Activated T-cell treated with anti-CD3 and anti-CD28 coated beads, Interleukin-2, amount 50 U/mL, for 4 hours (primary cell): Measurements from ENCODE around the gene DLG2. TPM values are rescaled to one million over a fixed set of nuclear protein-coding genes. Genes with fewer than 3 reads are reported as not detected.

Experiments used
- ATAC-seq, 2 donors: fragments of 200-7000 bp; cut with Tn5 transposase; one replicate each; pipeline ENCODE4 v1.10.0; 2021
- DNase-seq: peaks from one replicate; pipeline ENCODE4 v3.0.0-alpha.2; 2020
- H3K27me3 Mint-ChIP-seq: one replicate; pipeline ENCODE4 v1.8.0; 2021; ENCODE audit warnings: low read depth, mixed read lengths
- H3K36me3 Mint-ChIP-seq: one replicate; pipeline ENCODE4 v1.8.0; 2022; ENCODE audit warnings: mixed read lengths; ENCODE audit not compliant: insufficient read depth
- H3K4me1 Mint-ChIP-seq: one replicate; pipeline ENCODE4 v1.8.0; 2021; ENCODE audit warnings: low read depth, mixed read lengths
- H3K4me3 Mint-ChIP-seq: one replicate; pipeline ENCODE4 v1.8.0; 2021; ENCODE audit warnings: mild to moderate bottlenecking, moderate library complexity, mixed read lengths
- H3K9me3 Mint-ChIP-seq: one replicate; pipeline ENCODE4 v1.8.0; 2021; ENCODE audit warnings: mixed read lengths
- total RNA-seq, 3 donors: library from RNA; stranded (reverse); gene quantifications; one replicate each; pipeline ENCODE4 v1.2.1, GENCODE V29; 2021

The DLG2 gene
- total RNA-seq, 3 donors from 2014 or later = 0.54 to 1.3 (median 0.58) TPM

DNA sequence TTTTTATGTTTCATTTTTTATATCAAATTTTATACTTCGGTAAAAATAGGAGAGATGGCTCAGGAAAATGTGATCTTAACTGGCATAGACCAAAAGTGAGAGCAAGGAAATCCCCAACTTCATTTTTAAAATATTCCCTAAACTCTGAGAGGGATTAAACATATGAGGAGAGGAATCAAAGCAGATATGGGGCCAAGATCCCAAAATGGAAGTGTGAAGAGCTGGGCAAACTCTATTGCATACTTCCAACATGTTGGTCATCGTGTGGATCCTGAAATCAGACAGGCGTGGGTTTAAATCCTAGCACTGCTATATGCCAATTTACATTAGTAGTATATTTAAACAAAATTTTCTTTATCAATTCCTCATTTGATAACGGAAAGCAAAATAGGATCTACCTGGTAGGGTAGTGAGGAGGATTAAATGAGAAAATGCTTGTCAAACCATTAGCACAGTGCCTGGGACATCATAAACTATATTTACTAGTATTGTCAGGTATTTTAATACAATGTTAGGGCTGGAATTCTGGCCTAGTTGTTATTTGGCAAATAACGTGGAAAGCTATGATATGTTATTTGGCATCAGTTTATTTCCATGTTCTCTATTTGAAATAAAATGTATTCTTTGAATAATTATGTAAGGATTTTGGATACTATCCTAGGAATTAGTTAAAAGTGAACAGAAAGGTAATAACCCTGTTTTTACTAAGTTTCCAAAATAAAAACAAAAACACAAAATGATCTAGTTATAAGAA lies 1948.1 kb downstream of the DLG2 start:
- no peak for DNase-seq
- no peak for ATAC-seq
- no peaks in the 10 kb centered on the region for H3K27me3 Mint-ChIP-seq
- no peaks in the 10 kb centered on the region for H3K4me1 Mint-ChIP-seq
- no peaks in the 10 kb centered on the region for H3K36me3 Mint-ChIP-seq
- no peak overlapping the region for H3K4me3 Mint-ChIP-seq
- H3K9me3 Mint-ChIP-seq = no peaks in the 10 kb centered on the region

DNA sequence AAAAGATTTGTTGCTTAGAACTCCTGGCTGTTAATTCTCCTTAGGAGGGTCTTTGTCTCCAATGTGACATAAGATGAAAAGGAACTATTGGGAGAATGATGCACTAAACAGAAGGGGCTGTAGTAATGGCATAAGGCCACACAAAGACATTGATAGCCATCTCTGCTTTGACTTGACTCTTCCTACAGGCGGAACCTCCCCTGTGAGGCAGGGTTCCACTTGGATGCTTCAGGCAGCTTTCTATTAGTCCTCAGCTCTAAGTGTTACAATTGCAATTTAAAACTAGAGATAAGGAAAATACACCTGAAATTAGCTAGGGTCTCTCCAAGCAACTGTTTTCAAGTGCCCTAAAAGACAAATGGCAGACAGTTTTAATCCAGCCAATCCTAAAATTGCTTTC lies 1949.4 kb downstream of the DLG2 start:
- Mint-ChIP-seq H3K4me3 (no peak overlapping the region), H3K27me3 (peaks cover 2% of the 10 kb centered on the region), H3K36me3 (no peaks in the 10 kb centered on the region), H3K4me1 (no peaks in the 10 kb centered on the region), H3K9me3 (no peaks in the 10 kb centered on the region)
- ATAC-seq (no peak), DNase-seq (no peak)

DNA sequence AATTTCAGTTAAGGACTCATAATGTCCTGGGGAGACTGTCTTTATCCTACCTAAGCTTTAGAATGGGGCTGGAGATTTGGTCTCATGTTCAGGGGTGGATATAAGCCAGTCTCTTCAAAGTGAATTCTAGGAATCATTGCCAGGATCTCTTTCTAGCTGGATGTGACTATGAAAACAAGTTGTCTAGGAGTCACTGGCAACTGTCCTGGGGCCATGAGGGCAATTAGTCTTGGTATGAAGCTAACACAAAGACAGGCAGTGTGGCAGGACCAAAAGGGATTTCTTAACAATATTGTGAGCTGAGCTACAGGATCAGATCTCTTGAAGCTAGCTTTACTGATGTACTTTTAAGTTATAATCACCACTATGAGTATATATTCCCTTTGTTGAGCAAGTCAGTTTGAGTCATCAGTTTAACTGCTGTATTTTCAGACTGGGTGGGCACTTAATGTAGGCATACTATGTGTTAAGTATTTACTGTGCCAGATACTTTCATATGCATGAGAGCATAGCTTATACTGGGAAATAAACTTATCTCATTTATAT lies 1951.0 kb downstream of the DLG2 start:
- no peaks in the 10 kb centered on the region for H3K9me3 Mint-ChIP-seq
- DNase-seq (no peak), ATAC-seq (no peak)
- no peaks in the 10 kb centered on the region for H3K36me3 Mint-ChIP-seq
- peaks cover 4% of the 10 kb centered on the region for H3K27me3 Mint-ChIP-seq
- no peaks in the 10 kb centered on the region for H3K4me1 Mint-ChIP-seq
- H3K4me3 Mint-ChIP-seq = no peak overlapping the region

DNA sequence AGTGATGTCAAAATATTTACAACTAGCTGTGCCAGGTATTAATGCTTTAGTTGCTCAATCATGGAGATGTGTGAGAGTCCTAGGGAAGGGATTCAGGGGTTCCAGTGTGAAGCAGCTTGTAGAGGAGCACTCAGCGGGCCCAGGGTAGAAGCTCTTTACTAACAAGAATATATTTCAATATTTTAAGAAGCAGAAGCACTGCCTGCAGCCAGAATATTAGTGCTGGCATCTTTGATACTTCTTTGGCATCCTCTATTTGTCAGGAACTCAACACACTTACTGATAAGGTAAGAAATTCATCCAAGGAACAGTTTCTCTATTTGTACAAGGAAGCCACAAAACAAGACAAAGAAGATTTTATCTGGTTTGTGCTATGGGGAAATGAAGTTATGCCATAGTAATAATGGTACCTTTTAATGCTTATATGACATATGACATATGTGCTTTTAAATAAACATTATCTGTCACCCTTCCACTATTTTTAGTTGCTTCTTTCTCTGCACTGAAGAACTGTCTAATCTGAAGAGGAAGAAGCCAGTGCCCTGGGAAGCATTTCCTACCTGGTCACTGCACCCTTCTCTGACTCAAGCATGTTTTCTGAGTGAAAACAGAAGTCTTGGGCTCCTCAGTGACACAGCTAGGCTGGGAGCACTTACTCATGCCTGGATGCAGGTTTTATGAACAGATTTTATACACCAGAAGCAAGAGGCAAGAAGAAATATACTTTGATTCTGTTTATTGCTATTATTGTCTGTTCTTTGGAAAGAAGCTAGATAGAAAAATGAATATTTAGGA lies 1952.8 kb downstream of the DLG2 start:
- ATAC-seq (no peak), DNase-seq (no peak)
- Mint-ChIP-seq H3K27me3 (peaks cover 4% of the 10 kb centered on the region), H3K36me3 (no peaks in the 10 kb centered on the region), H3K4me1 (no peaks in the 10 kb centered on the region), H3K4me3 (no peak overlapping the region), H3K9me3 (no peaks in the 10 kb centered on the region)

DNA sequence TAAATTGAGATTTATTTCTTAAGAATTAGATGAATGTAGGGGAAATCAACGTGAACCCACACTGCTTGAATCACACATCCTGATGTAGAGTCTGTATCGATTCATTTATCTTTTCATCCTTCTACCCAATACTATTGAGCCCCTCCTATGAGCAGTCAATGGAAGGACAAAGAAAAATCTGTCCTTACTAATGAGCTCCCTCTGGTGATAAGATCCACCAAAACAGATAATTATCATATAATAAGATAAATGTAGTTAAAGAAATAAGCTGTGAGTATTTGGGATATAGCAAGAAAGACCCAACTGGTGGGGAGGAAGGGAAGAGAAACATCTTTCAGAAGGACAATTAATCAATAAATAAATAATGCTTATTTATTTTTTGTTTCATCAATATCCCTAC lies 1955.9 kb downstream of the DLG2 start:
- Mint-ChIP-seq H3K9me3 (no peaks in the 10 kb centered on the region), H3K27me3 (peaks cover 4% of the 10 kb centered on the region), H3K4me1 (no peaks in the 10 kb centered on the region), H3K36me3 (no peaks in the 10 kb centered on the region), H3K4me3 (no peak overlapping the region)
- no peak for DNase-seq
- no peak for ATAC-seq

DNA sequence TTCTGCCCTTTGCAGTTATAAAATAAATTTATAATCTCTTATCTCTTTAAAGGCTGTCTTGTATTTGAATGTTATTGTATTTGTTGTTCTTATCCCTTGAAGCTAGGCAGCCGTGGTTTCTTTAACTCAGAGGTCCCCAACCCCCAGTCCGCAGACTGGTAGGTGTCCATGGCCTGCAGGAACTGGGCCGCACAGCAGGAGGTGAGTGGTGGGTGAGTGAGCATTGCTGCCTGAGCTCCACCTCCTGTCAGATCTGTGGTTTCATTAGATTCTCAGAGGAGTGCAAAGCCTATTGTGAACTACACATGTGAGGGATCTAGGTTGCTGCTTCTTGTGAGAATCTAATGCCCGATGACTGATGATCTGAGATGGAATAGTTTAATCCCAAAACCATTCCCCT lies 1961.0 kb downstream of the DLG2 start:
- no peak for DNase-seq
- peaks cover 4% of the 10 kb centered on the region for H3K27me3 Mint-ChIP-seq
- H3K4me3 Mint-ChIP-seq = no peak overlapping the region
- no peaks in the 10 kb centered on the region for H3K36me3 Mint-ChIP-seq
- H3K4me1 Mint-ChIP-seq = no peaks in the 10 kb centered on the region
- ATAC-seq = no peak
- H3K9me3 Mint-ChIP-seq = no peaks in the 10 kb centered on the region

DNA sequence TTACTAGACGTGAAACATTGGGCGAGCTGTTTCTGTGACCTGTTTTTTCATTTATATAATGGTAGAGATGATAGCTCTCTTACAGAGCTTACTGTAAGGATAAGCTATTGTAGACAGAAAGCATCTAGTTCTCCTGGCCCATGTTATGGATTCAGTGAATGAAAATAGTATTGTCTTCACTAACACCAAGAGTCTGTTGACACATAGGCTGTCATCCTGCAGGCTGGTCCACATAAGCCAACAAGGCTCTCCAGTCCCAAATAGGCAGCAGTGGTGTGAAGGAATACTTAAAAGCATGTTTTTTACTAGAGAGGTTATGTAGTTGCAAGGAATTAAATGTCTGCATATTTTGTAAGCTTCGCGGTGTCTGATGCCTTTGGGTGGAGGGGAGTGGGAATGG lies 1963.2 kb downstream of the DLG2 start:
- peaks cover 6% of the 10 kb centered on the region for H3K27me3 Mint-ChIP-seq
- H3K4me1 Mint-ChIP-seq = no peaks in the 10 kb centered on the region
- no peak for DNase-seq
- H3K36me3 Mint-ChIP-seq = no peaks in the 10 kb centered on the region
- no peak for ATAC-seq
- no peaks in the 10 kb centered on the region for H3K9me3 Mint-ChIP-seq
- H3K4me3 Mint-ChIP-seq = no peak overlapping the region

DNA sequence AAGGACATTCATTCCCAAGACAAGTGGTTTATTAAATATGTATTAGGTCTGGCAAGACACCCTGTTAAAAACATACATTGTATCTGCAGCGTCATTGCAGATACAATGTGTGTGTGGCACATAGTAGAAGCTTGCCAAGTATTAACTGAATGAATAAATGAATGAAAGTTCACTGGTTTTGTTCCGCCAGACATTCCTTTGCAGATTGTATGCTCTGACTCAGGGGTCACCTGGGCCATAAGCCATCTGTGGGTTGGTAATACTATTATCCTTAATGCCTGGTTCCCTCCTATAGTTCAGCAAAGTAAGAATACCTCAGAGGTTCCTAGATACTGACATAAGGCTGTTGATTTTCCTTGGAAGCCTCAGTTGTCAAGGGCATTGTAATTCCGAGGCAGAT lies 1963.7 kb downstream of the DLG2 start:
- DNase-seq (no peak), ATAC-seq (no peak)
- H3K27me3 Mint-ChIP-seq = peaks cover 6% of the 10 kb centered on the region
- H3K4me3 Mint-ChIP-seq = no peak overlapping the region
- no peaks in the 10 kb centered on the region for H3K9me3 Mint-ChIP-seq
- no peaks in the 10 kb centered on the region for H3K36me3 Mint-ChIP-seq
- H3K4me1 Mint-ChIP-seq = no peaks in the 10 kb centered on the region

DNA sequence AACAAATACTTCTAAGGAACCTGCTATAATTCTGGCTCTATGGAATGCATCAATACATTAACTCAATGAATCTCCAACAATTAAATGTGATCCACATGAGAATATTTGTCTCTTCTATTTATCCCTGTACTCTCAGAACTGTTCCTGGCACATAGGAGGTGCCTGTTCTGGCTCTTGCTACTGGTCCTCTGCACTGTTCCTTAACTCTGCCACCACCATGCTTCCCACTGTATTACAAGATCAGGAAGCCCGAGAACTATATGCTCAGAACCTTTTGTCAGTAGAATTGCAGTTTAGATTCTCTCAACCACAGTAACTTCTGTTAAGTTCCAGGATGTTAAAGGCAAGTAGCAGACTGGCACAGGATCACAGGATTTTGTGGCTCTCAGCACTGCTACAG lies 1964.7 kb downstream of the DLG2 start:
- ATAC-seq = no peak
- H3K4me3 Mint-ChIP-seq = no peak overlapping the region
- no peaks in the 10 kb centered on the region for H3K36me3 Mint-ChIP-seq
- DNase-seq = no peak
- H3K9me3 Mint-ChIP-seq = no peaks in the 10 kb centered on the region
- no peaks in the 10 kb centered on the region for H3K4me1 Mint-ChIP-seq
- peaks cover 6% of the 10 kb centered on the region for H3K27me3 Mint-ChIP-seq

DNA sequence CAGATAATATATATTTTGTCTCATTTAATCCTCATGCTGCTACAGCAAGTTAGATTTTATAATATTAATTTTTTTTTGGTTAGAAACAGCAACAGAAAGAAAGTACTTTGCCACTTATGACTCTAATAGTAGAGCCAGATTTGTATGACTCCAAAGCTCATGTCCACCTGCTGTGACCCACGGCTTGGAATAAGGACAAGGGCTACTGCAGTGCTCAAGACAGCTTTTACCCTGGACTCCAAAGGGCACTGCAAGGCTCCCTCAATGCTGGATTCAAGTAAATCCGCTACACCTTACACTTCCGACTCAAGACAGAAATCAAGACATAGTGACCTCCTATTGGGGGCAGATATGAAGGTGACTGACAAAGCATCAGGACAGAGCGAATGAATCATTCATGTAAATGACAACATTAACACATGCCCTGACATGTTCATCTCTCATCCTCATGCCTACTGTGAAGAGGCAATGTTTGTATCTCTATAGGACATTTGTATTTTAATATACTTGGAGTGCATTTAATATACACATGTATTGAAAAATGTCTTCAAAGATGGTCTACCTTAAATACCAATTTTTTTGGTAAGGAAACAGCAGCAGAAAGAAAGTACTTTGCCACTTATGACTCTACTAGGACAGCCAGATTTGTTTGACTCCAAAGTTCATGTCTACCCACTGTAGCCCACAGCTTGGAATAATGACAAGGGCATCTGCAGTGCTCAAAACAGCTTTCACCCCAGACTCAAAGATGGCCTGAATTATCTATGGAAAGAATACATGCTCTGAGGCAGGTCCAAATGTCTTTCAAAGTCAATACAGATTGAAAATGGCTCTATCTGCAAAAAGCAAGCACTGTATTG lies 1965.4 kb downstream of the DLG2 start:
- no peak overlapping the region for H3K4me3 Mint-ChIP-seq
- H3K4me1 Mint-ChIP-seq = no peaks in the 10 kb centered on the region
- DNase-seq (no peak), ATAC-seq (no peak)
- peaks cover 9% of the 10 kb centered on the region for H3K27me3 Mint-ChIP-seq
- no peaks in the 10 kb centered on the region for H3K9me3 Mint-ChIP-seq
- no peaks in the 10 kb centered on the region for H3K36me3 Mint-ChIP-seq

DNA sequence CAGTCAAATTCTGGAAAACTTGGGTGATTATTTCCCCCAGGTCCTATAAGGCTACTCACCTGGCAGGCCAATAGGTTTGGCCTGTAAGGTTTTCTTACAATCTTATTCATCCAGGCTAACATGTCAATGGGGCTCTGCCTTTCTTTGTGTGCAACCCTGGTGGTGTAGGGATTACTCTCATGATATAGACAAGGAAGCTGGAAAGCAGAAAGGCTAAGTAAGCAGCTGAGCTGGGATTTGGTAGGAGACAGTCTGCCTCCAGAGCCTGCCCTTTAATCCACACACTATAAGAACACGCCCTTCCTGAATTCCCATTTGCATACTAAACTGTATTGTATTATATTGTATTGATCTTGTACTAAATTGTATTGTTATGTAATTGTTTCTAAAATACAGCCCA lies 1967.7 kb downstream of the DLG2 start:
- peaks cover 9% of the 10 kb centered on the region for H3K27me3 Mint-ChIP-seq
- no peak overlapping the region for H3K4me3 Mint-ChIP-seq
- DNase-seq = no peak
- no peaks in the 10 kb centered on the region for H3K9me3 Mint-ChIP-seq
- no peak for ATAC-seq
- H3K36me3 Mint-ChIP-seq = no peaks in the 10 kb centered on the region
- H3K4me1 Mint-ChIP-seq = no peaks in the 10 kb centered on the region

DNA sequence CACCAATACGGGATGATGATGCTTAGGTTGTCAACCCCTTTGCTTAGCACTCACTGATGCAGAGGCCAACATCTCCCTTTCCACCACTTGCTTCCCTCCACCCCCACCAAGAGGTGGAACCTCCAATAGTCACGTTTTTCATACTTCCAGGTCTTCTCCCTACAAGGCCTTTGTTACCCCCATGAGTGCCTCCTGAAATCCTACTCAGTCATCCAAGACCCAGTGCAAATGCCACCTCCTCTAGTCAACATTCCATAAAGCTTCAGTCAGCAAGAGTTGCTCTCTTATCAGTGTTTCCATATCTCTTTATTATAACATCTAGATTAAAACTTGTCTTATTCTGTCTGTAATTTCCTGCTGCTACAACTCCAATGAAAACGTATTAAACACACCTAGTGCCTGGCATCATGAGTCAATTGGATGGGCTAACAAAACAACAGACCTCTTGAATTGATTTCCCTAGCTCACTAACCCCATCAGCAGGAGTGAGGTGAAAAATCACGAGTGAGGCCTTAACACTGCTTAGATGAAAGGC lies 1970.3 kb downstream of the DLG2 start:
- DNase-seq (no peak), ATAC-seq (no peak)
- Mint-ChIP-seq H3K4me1 (no peaks in the 10 kb centered on the region), H3K27me3 (peaks cover 5% of the 10 kb centered on the region), H3K9me3 (no peaks in the 10 kb centered on the region), H3K36me3 (no peaks in the 10 kb centered on the region), H3K4me3 (no peak overlapping the region)

DNA sequence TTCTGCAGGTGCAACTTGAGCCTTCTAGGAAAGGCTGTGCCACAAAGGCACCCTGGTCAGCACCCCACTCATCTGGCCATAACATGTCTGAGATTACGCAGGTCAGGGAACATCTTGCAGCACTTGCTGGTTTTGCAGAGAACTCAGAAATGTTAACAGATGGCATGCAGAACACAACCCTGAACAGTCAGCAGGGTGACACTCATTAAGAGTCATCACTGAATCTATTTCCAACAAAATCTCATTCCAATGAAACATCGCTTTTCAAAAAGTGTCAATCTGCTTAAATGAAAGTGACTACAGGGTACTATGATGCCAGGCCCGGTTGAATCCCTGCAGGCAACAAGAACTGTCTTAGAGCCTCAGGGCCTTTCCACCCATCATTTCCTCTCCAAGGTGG lies 1971.2 kb downstream of the DLG2 start:
- H3K4me1 Mint-ChIP-seq = no peaks in the 10 kb centered on the region
- no peak for DNase-seq
- H3K27me3 Mint-ChIP-seq = peaks cover 5% of the 10 kb centered on the region
- ATAC-seq = no peak
- H3K9me3 Mint-ChIP-seq = no peaks in the 10 kb centered on the region
- no peaks in the 10 kb centered on the region for H3K36me3 Mint-ChIP-seq
- H3K4me3 Mint-ChIP-seq = no peak overlapping the region

DNA sequence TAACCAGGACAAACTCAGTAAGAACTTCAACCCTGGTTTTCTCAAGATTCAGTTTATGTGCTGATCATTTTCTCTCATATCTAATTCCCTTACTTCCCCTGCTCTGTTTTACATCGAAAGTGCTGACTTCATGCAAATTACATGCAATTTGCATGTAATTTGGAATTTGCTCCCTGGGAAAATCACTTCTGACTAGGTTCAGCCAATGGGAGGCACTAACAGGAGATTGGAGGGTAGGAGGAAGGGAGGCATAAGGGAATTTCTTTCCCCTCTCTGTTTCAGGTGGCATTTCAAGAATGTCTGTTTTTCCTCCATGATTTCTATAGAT lies 1977.7 kb downstream of the DLG2 start:
- peaks cover 6% of the 10 kb centered on the region for H3K27me3 Mint-ChIP-seq
- DNase-seq = no peak
- H3K36me3 Mint-ChIP-seq = no peaks in the 10 kb centered on the region
- H3K4me3 Mint-ChIP-seq = no peak overlapping the region
- H3K4me1 Mint-ChIP-seq = no peaks in the 10 kb centered on the region
- no peak for ATAC-seq
- H3K9me3 Mint-ChIP-seq = no peaks in the 10 kb centered on the region
